Gastroesophageal sphincter (tissue), 3 donors: Measurements from ENCODE around the gene MAST1.

ENCODE experiments used
- CTCF ChIP-seq, 4 experiments: fragments of 200-600 bp in 2 of 4; fragments of 450-650 bp in 2 of 4; sonication (generic) in 1 of 4; IDR thresholded peaks; one replicate each; pipeline ENCODE4 v1.5.1; 2017 to 2019; ENCODE audit warnings: antibody characterized with exemption in 4 of 4, mild to moderate bottlenecking in 2 of 4, moderate library complexity in 2 of 4
- POLR2A ChIP-seq, 2 donors: fragments of 450-650 bp; IDR thresholded peaks; one replicate each; pipeline ENCODE4 v1.6.1; 2017; ENCODE audit warnings: antibody characterized with exemption in 2 of 2, mild to moderate bottlenecking in 2 of 2, moderate library complexity in 1 of 2
- POLR2AphosphoS5 ChIP-seq: sonication (generic); formaldehyde crosslinking; IDR thresholded peaks from one replicate; pipeline ENCODE4 v1.6.1; 2017; ENCODE audit warnings: antibody characterized with exemption

GRCh38 chr19:12833738-12834565, 4.4 kb upstream of the MAST1 start:
- no peak for TF ChIP-seq POLR2AphosphoS5
- no peak for TF ChIP-seq POLR2A (IDR thresholded peaks at IDR 0.05)
- TF ChIP-seq CTCF (IDR thresholded peaks at IDR 0.05) = no peak
